Liver (tissue), 9 donors: ENCODE results near the gene NOPCHAP1. TPM values are rescaled to one million over a fixed set of nuclear protein-coding genes. Genes with fewer than 3 reads are reported as not detected.

Experiments
- DNase-seq: peaks from one replicate; pipeline ENCODE4 v3.0.0-alpha.2; 2017; ENCODE audit warnings: low spot score
- H3K27ac ChIP-seq, 2 donors: one replicate each; pipeline ENCODE4 v1.7.0; 2013; ENCODE audit warnings: inconsistent platforms in 2 of 2, low read length in 2 of 2, control low read depth in 1 of 2, low read depth in 1 of 2, mild to moderate bottlenecking in 1 of 2
- H3K27me3 ChIP-seq, 4 donors: one replicate each; pipeline versions ENCODE4 v1.6.1 to v1.7.0; 2013; ENCODE audit warnings: low read length in 3 of 4, inconsistent platforms in 1 of 4, mild to moderate bottlenecking in 1 of 4, moderate library complexity in 1 of 4; ENCODE audit not compliant: control insufficient read depth in 4 of 4, insufficient read depth in 4 of 4
- H3K36me3 ChIP-seq, 4 donors: one replicate each; pipeline versions ENCODE4 v1.6.1 to v1.7.0; 2013; ENCODE audit warnings: low read length in 3 of 4, mild to moderate bottlenecking in 3 of 4, low read depth in 1 of 4, moderate library complexity in 1 of 4; ENCODE audit not compliant: control insufficient read depth in 4 of 4, insufficient read depth in 3 of 4
- H3K4me1 ChIP-seq, 4 donors: one replicate each; pipeline versions ENCODE4 v1.6.1 to v1.7.0; 2013; ENCODE audit warnings: low read length in 3 of 4, mild to moderate bottlenecking in 3 of 4, moderate library complexity in 1 of 4; ENCODE audit not compliant: control insufficient read depth in 4 of 4, insufficient read depth in 4 of 4
- H3K4me3 ChIP-seq, 3 donors: one replicate each; pipeline versions ENCODE4 v1.6.1 to v1.7.0; 2013; ENCODE audit warnings: low read length in 3 of 3, control low read depth in 1 of 3, low read depth in 1 of 3, mild to moderate bottlenecking in 1 of 3
- H3K9ac ChIP-seq, 2 donors: one replicate each; pipeline ENCODE4 v1.7.0; 2013; ENCODE audit warnings: low read length in 2 of 2, mild to moderate bottlenecking in 2 of 2, moderate library complexity in 2 of 2, control low read depth in 1 of 2, low read depth in 1 of 2
- H3K9me3 ChIP-seq, 4 donors: one replicate each; pipeline versions ENCODE4 v1.6.1 to v1.7.0; 2013; ENCODE audit warnings: low read length in 3 of 4; ENCODE audit not compliant: control insufficient read depth in 4 of 4
- EGR1 ChIP-seq, 2 donors: IDR thresholded peaks; 2 replicates each; pipeline ENCODE4 v1.6.1; 2016 to 2018; ENCODE audit warnings: antibody characterized with exemption in 2 of 2, low read depth in 2 of 2
- FOXA1 ChIP-seq: IDR thresholded peaks from 2 replicates; pipeline ENCODE4 v1.6.1; 2016; ENCODE audit warnings: antibody characterized with exemption
- FOXA2 ChIP-seq: IDR thresholded peaks from 2 replicates; pipeline ENCODE4 v1.6.1; 2016; ENCODE audit warnings: antibody characterized with exemption
- GABPA ChIP-seq, 2 donors: IDR thresholded peaks in 1 of 2; conservative IDR thresholded peaks in 1 of 2; 2 replicates each; pipeline ENCODE4 v1.6.1; 2016; ENCODE audit warnings: antibody characterized with exemption in 2 of 2, mild to moderate bottlenecking in 1 of 2, moderate library complexity in 1 of 2
- HNF4A ChIP-seq, 2 donors: conservative IDR thresholded peaks; 2 replicates each; pipeline ENCODE4 v1.6.1; 2016; ENCODE audit warnings: antibody characterized with exemption in 2 of 2, mild to moderate bottlenecking in 2 of 2
- HNF4G ChIP-seq: IDR thresholded peaks from 2 replicates; pipeline ENCODE4 v1.6.1; 2016; ENCODE audit warnings: antibody characterized with exemption
- JUND ChIP-seq, 2 donors: IDR thresholded peaks; 2 replicates each; pipeline ENCODE4 v1.6.1; 2016; ENCODE audit warnings: antibody characterized with exemption in 2 of 2
- MAX ChIP-seq: IDR thresholded peaks from 2 replicates; pipeline ENCODE4 v1.6.1; 2016; ENCODE audit warnings: antibody characterized with exemption
- NR2F2 ChIP-seq: IDR thresholded peaks from 2 replicates; pipeline ENCODE4 v1.6.1; 2016; ENCODE audit warnings: antibody characterized with exemption
- RAD21 ChIP-seq, 2 donors: IDR thresholded peaks; 2 replicates each; pipeline ENCODE4 v1.6.1; 2016; ENCODE audit warnings: antibody characterized with exemption in 2 of 2, mild to moderate bottlenecking in 2 of 2
- REST ChIP-seq: IDR thresholded peaks from 2 replicates; pipeline ENCODE4 v1.6.1; 2016; ENCODE audit warnings: antibody characterized with exemption, mild to moderate bottlenecking
- RXRA ChIP-seq, 2 donors: IDR thresholded peaks; 2 replicates each; pipeline ENCODE4 v1.6.1; 2017 to 2018; ENCODE audit warnings: antibody characterized with exemption in 2 of 2, mild to moderate bottlenecking in 1 of 2
- SP1 ChIP-seq: IDR thresholded peaks from 2 replicates; pipeline ENCODE4 v1.6.1; 2018; ENCODE audit warnings: antibody characterized with exemption, mild to moderate bottlenecking
- TAF1 ChIP-seq: conservative IDR thresholded peaks from 2 replicates; pipeline ENCODE4 v1.6.1; 2016; ENCODE audit warnings: antibody characterized with exemption, mild to moderate bottlenecking
- YY1 ChIP-seq: IDR thresholded peaks from 2 replicates; pipeline ENCODE4 v1.6.1; 2016; ENCODE audit warnings: antibody characterized with exemption, mild to moderate bottlenecking
- WGBS: extraction: QIAGEN DNeasy Blood & Tissue Kit; methylation state at CpG from one replicate; pipeline ENCODE4 v1.1.7; 2013; 5-methylcytosine and 5-hydroxymethylcytosine counted together
- polyA plus RNA-seq, 2 donors: library from polyadenylated mRNA; stranded (reverse) in 1 of 2; unstranded in 1 of 2; fragments of 200-250 nt in 1 of 2; fragments of >200 nt in 1 of 2; fragmentation: Nextera tagmentation in 1 of 2; extraction: Ambion mirVana in 1 of 2; gene quantifications; one replicate each; pipeline versions ENCODE4 v1.2.1 to v1.2.3, GENCODE V29; 2013 to 2015
- total RNA-seq, 2 donors: library from RNA; depleted of rRNA; stranded (reverse); fragments of >200 nt; gene quantifications; one replicate each; pipeline ENCODE4 v1.2.3, GENCODE V29; 2014
- TF ChIP-seq, protein P1 (sequence below): fragments of 150-350 bp; IDR thresholded peaks from 2 replicates; pipeline ENCODE4 v1.5.1; 2017; ENCODE audit warnings: improper control_type of control experiment, low read depth, low read length; ENCODE audit not compliant: missing input control
- TF ChIP-seq, protein P2 (sequence below): IDR thresholded peaks from 2 replicates; pipeline ENCODE4 v1.6.1; 2016; ENCODE audit warnings: antibody characterized with exemption
- donor health status: healthy.
- donor health status: healthy.
- donor health status: healthy.
- donor health status: healthy.
- donor health status: healthy.

NOPCHAP1 gene
- total and polyA plus RNA-seq, 4 donors: 2.1 to 18.6 (median 3.5) TPM

- DNase-seq: no peak
- WGBS: 65% methylated on average over 4 of the region's 4 CpGs
- Histone ChIP-seq H3K27me3 (no peaks in the 10 kb centered on the region), H3K27ac (no peak overlapping the region), H3K36me3 (no peaks in the 10 kb centered on the region), H3K9me3 (no peaks in the 10 kb centered on the region), H3K9ac (no peak overlapping the region), H3K4me1 (no peaks in the 10 kb centered on the region), H3K4me3 (no peak overlapping the region)
- no peak for TF ChIP-seq MAX
- no peak for TF ChIP-seq JUND (IDR thresholded peaks at IDR 0.05)
- TF ChIP-seq TAF1: no peak
- TF ChIP-seq REST: no peak
- TF ChIP-seq GABPA (IDR thresholded peaks at IDR 0.05 in 1 of 2, conservative IDR thresholded peaks at IDR 0.05 in 1 of 2): no peak
- no peak for TF ChIP-seq FOXA2
- TF ChIP-seq SP1: no peak
- TF ChIP-seq, protein P1, sequence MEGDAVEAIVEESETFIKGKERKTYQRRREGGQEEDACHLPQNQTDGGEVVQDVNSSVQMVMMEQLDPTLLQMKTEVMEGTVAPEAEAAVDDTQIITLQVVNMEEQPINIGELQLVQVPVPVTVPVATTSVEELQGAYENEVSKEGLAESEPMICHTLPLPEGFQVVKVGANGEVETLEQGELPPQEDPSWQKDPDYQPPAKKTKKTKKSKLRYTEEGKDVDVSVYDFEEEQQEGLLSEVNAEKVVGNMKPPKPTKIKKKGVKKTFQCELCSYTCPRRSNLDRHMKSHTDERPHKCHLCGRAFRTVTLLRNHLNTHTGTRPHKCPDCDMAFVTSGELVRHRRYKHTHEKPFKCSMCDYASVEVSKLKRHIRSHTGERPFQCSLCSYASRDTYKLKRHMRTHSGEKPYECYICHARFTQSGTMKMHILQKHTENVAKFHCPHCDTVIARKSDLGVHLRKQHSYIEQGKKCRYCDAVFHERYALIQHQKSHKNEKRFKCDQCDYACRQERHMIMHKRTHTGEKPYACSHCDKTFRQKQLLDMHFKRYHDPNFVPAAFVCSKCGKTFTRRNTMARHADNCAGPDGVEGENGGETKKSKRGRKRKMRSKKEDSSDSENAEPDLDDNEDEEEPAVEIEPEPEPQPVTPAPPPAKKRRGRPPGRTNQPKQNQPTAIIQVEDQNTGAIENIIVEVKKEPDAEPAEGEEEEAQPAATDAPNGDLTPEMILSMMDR: no peak
- TF ChIP-seq EGR1 (IDR thresholded peaks at IDR 0.05; ENCODE audit: low read depth in 2 of 2): no peak
- TF ChIP-seq FOXA1: no peak
- no peak for TF ChIP-seq HNF4G
Measured at GRCh38 chr12:104975587-104976343, 10.4 kb upstream of the NOPCHAP1 start.

DNA sequence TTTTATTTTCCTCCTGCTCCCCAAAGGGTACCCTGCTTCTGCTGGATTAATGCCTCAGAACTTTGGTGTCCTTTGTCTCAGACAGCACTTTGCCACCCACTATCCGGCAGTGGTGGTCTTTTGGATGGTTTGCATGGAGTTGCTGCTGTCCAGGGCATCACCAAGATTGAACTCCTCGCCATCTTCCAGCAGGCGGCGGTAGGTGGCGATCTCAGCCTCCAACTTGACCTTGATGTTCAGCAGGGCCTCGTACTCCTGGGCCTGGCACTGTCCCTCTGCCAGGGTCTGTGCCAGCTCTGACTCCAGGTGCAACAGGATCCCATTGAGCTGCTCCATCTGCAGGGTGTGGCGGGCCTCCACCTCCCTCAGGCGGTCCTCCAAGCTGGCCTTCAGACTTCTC, 9.4 kb upstream of the NOPCHAP1 start:
- no peak for DNase-seq
- H3K9ac ChIP-seq: no peak overlapping the region
- 85% methylated on average over 8 of the region's 8 CpGs for WGBS
- no peaks in the 10 kb centered on the region for H3K27me3 ChIP-seq
- no peaks in the 10 kb centered on the region for H3K4me1 ChIP-seq
- no peaks in the 10 kb centered on the region for H3K9me3 ChIP-seq
- TF ChIP-seq RXRA (IDR thresholded peaks at IDR 0.05) (no peak), YY1 (no peak), REST (no peak), FOXA2 (no peak), HNF4G (no peak), GABPA (IDR thresholded peaks at IDR 0.05 in 1 of 2, conservative IDR thresholded peaks at IDR 0.05 in 1 of 2) (no peak), RAD21 (IDR thresholded peaks at IDR 0.05) (no peak), MAX (no peak), EGR1 (IDR thresholded peaks at IDR 0.05; ENCODE audit: low read depth in 2 of 2) (no peak), FOXA1 (no peak), HNF4A (conservative IDR thresholded peaks at IDR 0.05) (no peak), NR2F2 (no peak)
- TF ChIP-seq, protein P1: no peak
- TF ChIP-seq, protein P2, sequence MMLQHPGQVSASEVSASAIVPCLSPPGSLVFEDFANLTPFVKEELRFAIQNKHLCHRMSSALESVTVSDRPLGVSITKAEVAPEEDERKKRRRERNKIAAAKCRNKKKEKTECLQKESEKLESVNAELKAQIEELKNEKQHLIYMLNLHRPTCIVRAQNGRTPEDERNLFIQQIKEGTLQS: no peak
- no peaks in the 10 kb centered on the region for H3K36me3 ChIP-seq
- H3K27ac ChIP-seq: no peak overlapping the region
- H3K4me3 ChIP-seq: no peak overlapping the region
